GM21381 (cell line): ENCODE data around the gene FBXO21.
"Not testable (repeated sequence)": the region's sequence is repeated elsewhere in the genome, so short reads cannot be mapped to it uniquely, and the experiment has no call there.

Experiments
- ATAC-seq: cut with Tn5 transposase; IDR thresholded peaks from one replicate; pipeline ENCODE4 v1.9.1; 2021; ENCODE audit warnings: mild to moderate bottlenecking, moderate library complexity; ENCODE audit not compliant: unreplicated experiment

Gene FBXO21

DNA sequence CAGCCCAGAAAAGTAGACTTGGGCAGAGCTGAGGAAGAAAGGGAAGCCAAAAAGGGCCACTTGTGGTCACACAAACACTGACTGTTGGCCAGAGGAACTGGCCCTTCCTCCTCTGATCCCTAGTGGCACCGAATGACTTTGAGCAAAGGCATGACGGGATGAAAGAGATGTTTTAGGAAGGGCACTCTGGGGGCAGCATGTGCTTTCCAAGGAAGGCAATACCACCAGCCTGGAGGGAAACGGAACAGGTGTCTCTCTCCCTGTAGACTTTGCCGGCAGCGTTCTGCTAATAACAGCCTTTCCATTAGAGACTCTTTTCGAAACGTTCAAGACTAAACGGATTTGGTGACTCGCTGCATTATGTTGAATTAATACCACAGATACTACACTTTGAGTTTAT lies 12.3 kb upstream of the FBXO21 start:
- no peak for ATAC-seq

DNA sequence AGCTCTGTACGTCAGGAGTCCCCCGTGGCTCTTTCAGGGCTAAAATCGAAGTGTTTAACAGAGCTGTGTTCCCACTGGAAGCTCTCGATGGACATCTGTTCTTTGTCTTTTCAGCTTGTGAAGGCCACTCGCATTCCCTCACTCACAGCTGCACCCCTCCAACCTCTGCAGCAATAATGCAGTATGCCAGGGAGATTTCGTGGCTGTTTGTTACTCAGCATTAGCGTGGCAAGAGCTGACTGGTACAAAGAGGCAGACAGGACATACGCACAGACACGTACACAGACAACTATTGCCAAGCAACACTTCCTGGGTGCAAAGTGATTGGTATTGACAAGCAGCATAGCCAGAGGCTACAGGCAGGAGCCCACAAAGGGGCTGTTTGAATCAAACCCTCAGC lies 11.8 kb upstream of the FBXO21 start:
- ATAC-seq = no peak

DNA sequence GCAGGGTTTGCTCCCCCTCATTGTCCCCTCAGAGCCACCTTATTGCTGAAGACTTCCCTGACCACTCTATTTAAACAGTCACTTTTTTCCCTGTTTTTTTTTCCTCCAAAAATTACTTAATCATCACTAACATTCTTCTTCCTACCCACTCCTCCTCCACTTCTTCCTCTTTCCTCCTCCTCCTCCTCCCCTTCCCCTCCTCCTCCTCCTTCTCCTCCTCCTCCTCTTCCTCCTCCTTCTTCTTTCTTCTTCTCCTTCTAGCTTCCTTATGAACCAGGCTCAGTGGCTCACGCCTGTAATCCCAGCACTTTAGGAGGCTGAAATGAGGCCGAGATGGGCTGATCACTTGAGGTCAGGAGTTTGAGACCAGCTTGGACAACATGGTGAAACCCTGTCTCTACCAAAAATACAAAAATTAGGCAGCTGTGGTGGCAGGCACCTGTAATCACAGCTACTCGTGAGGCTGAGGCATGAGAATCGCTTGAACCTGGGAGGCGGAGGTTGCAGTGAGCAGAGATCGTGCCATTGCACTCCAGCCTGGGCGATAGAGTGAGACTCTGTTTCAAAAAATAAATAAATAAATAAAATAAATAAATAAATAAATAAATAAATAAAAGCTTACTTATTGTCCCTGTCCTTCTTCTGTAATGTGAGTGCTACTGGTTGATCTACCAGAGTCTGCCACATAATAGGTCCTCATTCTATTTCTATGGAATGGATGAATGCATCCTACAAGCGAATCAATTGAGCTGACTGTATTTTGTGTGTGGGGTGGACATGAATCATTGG lies 9.9 kb upstream of the FBXO21 start:
- ATAC-seq = not testable (repeated sequence)

DNA sequence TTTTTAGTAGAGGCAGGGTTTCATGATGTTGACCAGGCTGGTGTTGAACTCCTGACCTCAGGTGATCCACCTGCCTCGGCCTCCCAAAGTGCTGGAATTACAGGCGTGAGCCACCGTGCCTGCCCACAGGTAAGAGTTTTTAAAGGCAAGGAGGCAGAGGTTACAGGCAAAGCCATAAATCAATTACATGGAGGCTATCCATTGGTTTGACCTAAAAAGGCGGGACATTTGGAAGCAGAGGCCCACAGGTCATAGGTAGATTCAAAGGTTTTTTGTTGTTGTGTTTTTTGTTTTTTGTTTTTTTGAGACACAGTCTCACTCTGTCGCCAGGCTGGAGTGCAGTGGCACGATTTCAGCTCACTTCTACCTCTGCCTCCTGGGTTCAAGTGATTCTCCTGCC lies 6.1 kb upstream of the FBXO21 start:
- not testable (repeated sequence) for ATAC-seq

DNA sequence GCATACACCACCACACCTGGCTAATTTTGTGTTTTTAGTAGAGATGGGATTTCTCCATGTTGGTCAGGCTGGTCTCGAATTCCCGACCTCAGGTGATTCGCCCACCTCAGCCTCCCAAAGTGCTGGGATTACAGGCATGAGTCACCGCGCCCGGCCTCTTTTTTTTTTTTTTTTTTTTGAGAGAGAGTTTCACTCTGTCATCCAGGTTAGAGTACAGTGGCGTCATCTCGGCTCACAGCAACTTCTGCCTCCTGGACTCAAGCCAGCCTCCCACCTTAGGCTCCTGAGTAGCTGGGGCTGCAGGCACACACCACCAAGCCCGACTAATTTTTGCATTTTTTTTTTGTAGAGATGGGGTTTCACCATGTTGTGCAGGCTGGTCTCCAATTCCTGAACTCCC lies 4.8 kb upstream of the FBXO21 start:
- not testable (repeated sequence) for ATAC-seq

DNA sequence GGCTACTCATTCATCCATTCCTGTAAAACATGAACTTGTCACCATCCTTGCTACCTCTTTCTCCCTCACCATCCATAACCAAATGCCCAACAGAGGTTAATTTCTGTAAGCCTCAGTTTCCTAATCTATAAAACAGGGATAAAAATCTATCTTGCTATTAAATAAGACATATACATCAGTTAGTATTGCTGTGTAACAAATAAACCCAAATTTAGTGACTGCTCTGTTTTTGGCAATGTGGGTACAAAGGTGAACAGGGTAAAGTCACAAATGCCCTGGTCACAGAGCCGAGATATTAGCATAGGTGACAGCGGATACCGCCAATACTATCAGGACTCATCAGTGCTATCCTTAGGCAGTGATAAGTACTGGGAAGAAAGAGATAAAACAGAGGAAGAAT lies 3.6 kb upstream of the FBXO21 start:
- no peak for ATAC-seq

DNA sequence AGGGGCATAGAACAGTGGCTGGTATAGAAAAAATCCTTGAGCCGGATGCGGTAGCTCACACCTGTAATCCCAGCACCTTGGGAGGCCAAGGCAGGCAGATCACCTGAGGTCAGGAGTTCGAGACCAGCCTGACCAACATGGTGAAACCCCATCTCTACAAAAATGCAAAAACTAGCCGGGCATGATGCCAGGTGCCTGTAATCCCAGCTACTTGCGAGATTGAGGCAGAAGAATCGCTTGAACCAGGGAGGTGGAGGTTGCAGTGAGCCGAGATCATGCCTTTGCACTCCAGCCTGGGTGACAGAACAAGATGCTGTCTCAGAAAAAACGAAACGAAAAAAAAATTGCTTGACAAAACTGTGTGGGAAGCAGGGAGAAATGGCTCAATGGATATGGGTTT lies 2.3 kb upstream of the FBXO21 start:
- ATAC-seq = not testable (repeated sequence)

DNA sequence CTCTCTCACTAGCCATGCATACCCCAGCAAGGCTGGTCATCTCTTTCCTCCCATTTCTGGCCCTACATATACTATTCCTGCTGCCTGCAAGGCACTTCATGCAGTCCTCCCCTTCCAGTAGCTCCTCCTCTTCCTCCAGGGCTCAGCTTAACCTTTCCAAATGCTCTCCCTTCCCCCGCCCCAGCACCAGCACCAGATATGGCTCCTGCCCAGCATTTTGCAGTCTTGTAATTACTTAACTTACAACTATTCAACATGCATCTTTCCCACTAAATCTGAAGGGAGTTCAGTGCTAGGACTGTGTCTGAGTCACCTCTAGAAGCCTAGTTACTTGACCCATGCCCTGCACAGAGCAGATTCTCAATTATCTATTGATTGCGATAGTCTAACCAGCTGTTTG lies 1.8 kb upstream of the FBXO21 start:
- no peak for ATAC-seq

DNA sequence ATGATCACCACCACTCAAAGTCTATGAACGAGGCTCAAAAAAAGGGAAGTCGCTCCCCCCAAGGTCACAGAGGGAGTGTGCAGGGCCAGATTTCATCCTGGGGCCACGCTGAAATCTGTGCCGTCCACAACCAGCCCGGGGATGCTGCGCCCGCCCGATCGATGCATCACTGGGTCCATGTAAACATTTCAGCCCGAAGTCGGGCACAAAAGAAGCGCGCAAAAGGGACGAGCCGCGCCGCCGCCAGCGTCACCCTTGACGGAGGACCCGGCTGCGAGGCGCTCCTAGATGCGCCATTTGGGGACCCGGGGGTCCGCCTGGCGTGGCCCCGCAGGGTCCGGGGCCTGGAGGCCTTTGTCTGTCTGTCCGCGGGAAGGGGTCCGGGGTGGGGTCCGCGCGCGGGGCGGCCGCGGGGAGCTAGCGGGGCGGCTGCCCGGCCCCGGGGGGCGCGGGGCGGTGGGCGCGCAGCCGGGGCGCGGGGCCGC lies 503 bp downstream of the FBXO21 start:
- peak; percentile 41 for ATAC-seq

DNA sequence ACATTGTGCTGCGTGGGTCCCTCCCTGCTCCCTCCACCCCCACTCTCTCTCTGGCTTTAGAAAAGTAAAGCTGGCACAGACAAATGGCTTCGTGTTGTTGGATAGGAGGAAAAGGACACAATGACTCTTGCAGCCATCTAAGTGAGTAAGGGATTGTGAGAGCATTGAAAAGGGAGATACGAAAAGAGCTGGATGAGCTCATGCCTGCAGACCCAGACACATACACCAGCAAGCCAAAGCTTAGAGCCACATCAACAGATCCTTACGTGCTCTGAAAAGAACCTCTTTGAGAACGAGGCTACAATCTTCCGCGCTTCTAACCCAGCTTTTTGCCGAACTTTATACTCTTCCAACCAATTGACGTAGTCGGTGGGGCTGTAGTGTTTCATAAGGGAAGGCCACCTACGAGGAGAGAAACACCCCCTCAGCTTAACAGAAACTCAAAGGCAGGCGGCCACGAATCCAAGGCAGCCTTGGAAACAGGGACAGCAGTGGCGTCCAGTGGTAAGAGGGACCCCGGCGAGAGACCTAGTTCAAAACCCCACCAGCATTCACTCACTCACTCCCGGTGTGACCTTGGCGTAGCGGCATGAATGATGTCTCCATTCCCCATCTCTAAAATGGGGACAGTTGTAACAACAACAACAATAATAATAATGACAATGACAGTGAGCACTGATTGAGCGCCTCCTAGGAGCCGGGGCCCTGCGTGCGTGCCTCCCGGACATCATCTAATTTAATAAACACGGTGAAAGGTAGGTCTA lies 1.1 kb downstream of the FBXO21 start:
- no peak for ATAC-seq

DNA sequence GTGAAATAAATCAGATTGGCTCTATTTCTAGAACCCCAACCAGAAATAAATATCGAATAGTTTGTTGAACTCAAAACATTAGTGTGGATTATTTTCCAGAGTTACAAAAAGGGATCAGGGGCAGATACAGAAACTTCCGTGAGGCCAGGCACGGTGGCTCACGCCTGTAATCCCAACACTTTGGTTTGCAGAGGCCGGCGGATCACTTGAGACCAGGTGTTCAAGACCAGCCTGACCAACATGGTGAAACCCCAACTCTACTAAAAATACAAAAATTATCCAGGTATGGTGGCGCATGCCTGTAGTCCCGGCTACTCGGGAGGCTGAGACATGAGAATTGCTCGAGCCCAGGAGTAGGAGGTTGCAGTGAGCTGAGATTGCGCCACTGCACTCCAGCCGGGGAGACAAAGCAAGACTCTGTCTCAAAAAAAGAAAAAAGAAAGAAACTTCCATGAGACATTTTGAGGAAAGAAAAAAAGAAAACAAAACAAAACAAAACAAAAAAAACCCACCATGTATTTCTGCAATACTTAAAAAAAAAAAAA lies 2.1 kb downstream of the FBXO21 start:
- no peak for ATAC-seq

DNA sequence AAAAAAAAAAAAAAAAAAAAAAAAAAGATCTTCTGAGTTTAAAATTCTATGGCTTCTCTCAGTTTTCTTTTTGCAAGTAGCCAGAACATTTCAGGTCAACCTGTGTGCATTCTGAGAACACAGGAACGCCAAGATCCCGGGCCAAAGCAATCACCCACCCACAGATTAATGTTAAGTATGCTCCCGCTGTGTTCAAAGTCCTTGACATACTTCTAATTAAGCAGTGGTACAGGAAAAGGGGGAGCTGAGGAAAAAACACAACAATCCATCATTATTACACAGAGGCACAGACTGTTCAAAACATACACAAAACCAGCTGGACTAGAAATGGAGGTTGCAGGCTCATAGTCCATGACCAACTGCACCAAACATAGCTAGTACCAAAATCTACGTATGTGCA lies 2.8 kb downstream of the FBXO21 start:
- no peak for ATAC-seq

DNA sequence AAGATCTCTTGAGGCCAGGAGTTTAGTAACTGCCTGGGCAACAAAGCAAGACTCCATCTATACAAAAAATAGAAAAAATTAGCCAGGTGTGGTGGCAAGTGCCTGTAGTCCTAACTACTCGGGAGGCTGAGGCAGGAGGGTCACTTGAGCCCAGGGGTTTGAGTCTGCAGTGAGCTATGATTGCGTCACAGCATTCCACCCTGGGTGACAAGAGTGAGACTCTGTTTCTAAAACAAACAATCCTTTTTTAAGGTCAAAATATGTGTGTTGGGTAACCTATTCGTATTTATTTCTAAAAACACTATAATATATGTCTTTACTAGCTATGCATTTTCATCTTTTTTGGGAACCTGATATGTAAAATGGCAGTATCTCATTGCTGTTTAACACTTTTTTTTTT lies 7.4 kb downstream of the FBXO21 start:
- ATAC-seq = no peak

DNA sequence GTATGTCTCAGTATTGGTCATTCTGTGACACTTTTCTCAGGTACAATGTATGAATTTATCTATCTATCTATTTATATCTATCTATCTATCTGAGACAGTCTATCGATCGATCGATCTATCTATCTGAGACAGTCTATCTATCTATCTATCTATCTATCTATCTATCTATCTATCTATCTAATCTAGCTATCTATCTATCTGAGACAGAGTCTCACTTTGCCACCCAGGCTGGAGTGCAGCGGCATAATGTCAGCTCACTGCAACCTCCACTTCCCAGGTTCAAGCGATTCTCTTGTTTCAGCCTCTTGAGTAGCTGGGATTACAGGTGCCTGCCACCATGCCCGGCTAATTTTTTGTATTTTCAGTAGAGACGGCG lies 8.8 kb downstream of the FBXO21 start:
- ATAC-seq = not testable (repeated sequence)

DNA sequence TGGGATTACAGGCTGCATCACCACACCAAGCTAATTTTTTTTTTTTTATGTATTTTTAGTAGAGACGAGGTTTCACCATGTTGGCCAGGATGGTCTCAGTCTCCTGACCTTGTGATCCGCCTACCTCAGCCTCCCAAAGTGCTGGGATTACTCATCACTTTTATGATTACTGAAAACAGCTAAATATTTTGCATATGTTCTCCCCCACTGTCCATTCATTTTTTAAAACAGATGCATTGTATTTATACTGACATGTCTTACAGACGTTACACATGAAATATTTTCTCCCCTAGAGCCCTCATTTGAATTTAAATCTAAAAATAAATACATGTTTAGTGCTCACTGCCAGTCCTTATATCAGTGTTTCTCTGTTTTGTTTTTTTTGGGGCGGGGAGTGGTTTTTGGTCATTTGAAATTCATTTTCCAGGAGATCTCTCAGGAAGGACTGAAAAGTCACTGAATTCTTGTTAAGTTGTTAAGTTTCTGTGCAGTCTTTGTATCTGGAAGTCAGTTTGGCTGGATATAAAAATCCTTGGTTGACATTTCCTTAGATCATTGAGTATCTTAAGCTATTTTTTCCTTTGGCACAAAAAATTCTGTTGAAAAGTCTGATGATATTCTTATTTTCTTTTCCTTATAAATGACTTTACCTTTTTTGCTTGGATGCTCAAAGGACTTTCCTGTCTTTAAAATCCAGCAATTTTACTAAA lies 9.4 kb downstream of the FBXO21 start:
- ATAC-seq = no peak

DNA sequence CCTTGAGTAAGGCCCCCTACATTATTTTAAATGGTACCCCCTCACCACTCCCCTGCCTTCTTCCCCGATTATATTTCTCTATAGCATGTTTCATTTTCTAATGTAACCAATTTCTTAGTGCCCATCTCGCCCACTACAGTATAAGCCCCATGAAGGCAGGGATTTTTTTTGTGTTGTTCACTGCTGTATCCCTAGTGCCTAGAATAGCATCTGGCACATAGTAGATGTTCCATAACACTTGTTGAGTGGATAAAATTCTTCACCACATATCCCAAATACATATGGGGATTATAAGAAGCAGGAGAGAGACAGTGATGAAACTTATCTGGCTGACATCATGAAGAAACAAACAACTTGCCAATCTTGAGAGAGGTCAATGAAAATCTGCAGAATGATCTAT lies 11.5 kb downstream of the FBXO21 start:
- ATAC-seq = no peak

DNA sequence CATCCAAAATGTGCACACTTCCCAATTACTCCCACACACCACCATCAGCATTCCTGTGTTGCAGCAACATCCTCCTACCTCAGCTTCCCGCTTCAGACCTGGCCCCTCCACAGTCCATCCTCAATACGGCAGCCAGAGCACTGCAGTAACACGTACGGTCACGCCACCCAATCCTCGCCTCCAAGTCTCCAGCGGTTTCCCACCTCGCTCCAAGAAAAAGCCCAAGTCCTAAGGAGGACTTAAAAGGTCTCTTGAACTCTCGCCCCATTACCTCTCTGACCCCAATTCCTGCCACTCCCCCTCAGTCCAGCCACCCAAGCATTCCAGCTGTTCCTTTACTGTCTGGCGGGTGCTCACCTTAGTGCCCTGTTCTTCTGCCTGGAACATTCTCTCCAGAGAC lies 12.0 kb downstream of the FBXO21 start:
- ATAC-seq = no peak

DNA sequence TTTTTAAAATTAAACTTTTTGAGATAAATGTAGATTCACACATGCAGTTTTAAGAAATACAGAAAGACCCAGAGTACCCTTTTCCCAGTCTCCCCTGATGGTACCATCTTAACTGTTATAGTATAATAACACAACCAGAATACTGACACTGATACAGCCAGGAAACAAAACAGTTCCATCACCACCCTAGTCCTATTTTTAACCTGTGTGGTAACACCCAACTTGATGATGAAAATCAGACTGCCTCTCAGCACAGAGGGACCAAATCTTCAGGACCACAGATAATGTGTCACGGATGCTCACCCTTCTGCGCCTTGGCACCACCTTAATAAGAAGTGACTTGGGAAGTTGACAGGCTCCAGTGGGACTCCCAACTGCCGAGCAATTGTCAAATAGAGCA lies 18.1 kb downstream of the FBXO21 start:
- no peak for ATAC-seq

DNA sequence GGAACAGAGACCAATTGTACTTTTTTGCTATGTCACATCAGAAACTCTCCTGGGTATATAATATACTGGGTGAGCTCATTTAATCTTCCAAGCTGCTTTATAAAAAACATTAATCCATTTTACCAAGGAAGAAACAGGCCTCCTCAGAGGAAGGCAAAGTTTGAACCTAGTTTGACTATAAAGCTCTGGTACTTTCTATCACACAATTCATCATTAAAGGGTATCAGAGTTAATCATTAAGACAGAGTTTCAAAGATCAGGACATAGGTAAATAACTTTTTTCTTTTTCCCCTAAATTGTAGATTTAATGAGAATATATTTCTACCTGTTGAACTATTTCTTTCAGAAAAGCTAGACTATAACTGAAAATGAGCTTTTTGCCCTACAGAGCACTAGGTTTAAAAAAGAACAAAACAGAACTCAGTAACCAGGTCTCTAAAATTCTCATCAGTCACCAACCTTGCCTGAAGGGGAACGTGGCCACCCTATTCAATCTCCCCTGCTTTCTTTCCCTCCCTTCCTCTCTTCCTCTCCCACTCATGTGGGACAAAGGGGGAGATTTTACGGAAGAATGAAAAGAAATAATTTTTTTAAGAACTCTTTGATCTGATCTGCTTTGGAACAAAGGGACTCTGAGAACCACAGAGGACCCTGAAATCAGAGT lies 18.6 kb downstream of the FBXO21 start:
- ATAC-seq = no peak

DNA sequence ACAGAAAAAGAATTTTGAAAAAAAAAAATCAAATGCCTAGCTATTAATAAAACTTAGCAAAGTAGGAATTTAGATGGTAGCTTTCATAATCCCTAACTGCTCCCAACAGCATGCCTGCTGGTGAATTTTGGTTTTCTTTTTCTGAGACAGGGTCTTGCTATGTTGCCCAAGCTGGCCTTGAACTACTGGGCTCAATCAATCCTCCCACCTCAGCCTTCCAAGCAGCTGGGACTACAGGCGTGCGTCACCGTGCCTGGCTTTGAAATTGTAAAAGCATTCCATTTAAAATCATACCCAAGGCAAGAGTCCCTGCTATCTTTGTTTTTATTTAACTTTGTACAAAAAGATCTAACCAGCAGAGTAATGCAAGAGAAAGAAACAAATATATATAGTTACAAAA lies 20.7 kb downstream of the FBXO21 start:
- no peak for ATAC-seq

DNA sequence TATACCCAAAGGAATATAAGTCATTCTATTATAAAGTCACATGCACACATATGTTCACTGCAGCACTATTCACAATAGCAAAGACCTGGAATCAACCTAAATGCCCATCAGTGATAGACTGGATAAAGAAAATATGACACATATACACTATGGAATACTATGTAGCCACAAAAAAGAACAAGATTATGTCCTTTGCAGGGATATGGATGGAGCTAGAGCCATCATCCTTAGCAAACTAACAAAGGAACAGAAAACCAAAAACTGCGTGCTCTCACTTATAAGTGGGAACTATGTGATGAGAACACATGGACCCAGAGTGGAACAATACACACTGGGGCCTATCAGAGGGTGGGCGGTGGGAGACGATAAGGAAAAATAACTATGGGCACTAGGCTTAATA lies 21.3 kb downstream of the FBXO21 start:
- no peak for ATAC-seq
